HepG2 (cell line): ENCODE results near the gene CYP4F12. TPM values are rescaled to one million over a fixed set of nuclear protein-coding genes. Genes with fewer than 3 reads are reported as not detected.

ENCODE experiments used
- ATAC-seq: fragments of 200-7000 bp; cut with Tn5 transposase; 3 replicates; pipeline ENCODE4 v1.9.1; 2020; ENCODE audit warnings: mild to moderate bottlenecking, moderate library complexity
- BruUV-seq: library from RNA; stranded (reverse); fragments of 400-500 nt; replicated peaks from 2 replicates; lab custom pipeline; 2021; lab: Mats Ljungman, UMichigan
- CTCF ChIA-PET: fragments of 300-600 bp; formaldehyde crosslinking; extraction: SDS; loops from one replicate; lab custom pipeline; 2021; ENCODE audit warnings: low total read pairs, inconsistent platforms, low intra/inter-chr PET ratio; lab: Yijun Ruan, JAX
- POLR2A ChIA-PET: fragments of 350-600 bp; sonication (Branson Sonifier 250); formaldehyde crosslinking; loops from one replicate; lab custom pipeline; 2020; ENCODE audit warnings: antibody characterized with exemption, inconsistent platforms; lab: Yijun Ruan, JAX
- DNase-seq: peaks from one replicate; pipeline ENCODE4 v3.0.0-alpha.2; 2015; ENCODE audit warnings: low spot score
- FAIRE-seq: peaks from 3 replicates; lab custom pipeline; 2011; peaks lifted over from hg19 to GRCh38; lab: Jason Lieb, UNC
- H2AFZ ChIP-seq: one replicate; pipeline ENCODE4 v1.6.1; 2011; ENCODE audit warnings: low read length, inconsistent platforms
- H3K27ac ChIP-seq: fragments of 300-600 bp; 3 replicates; pipeline ENCODE4 v1.8.0; 2011; ENCODE audit warnings: mixed run types, mild to moderate bottlenecking, mixed read lengths, low read length, inconsistent platforms; ENCODE audit not compliant: insufficient read depth; ENCODE audit errors: extremely low read length
- H3K27me3 ChIP-seq, 2 experiments: fragments of 200-600 bp in 1 of 2; 2 replicates in 1 of 2; 3 replicates in 1 of 2; pipeline versions ENCODE4 v1.6.0 to v1.8.0; 2011; ENCODE audit warnings: low read length in 2 of 2, mild to moderate bottlenecking in 2 of 2, moderate library complexity in 2 of 2, inconsistent platforms in 1 of 2; ENCODE audit not compliant: insufficient read depth in 2 of 2, control insufficient read depth in 1 of 2
- H3K36me3 ChIP-seq, 2 experiments: fragments of 200-600 bp in 1 of 2; replicated peaks in 1 of 2; 2 replicates in 1 of 2; 3 replicates in 1 of 2; pipeline versions ENCODE4 v1.5.1 to v1.8.0; 2011; ENCODE audit warnings: low read length in 2 of 2, inconsistent platforms in 1 of 2; ENCODE audit not compliant: insufficient read depth in 2 of 2, control insufficient read depth in 1 of 2
- H3K4me1 ChIP-seq: 2 replicates; pipeline ENCODE4 v1.5.1; 2012; ENCODE audit warnings: low read length, inconsistent platforms; ENCODE audit not compliant: insufficient read depth
- H3K4me2 ChIP-seq: 2 replicates; pipeline ENCODE4 v1.6.0; 2011; ENCODE audit warnings: low read depth, low read length, inconsistent platforms
- H3K4me3 ChIP-seq, 3 experiments: fragments of 200-600 bp in 1 of 3; sonication (generic), shearing (Covaris generic) in 1 of 3; replicated peaks in 1 of 3; 2 replicates each; pipeline ENCODE4 v1.5.1; 2011 to 2016; ENCODE audit warnings: low read length in 3 of 3, inconsistent platforms in 2 of 3, low read depth in 2 of 3, mild to moderate bottlenecking in 2 of 3, control low read depth in 1 of 3, mixed read lengths in 1 of 3; ENCODE audit not compliant: insufficient read depth in 1 of 3
- H3K79me2 ChIP-seq: one replicate; pipeline ENCODE4 v1.6.1; 2011; ENCODE audit warnings: low read length, inconsistent platforms; ENCODE audit not compliant: insufficient read depth
- H3K9ac ChIP-seq: 2 replicates; pipeline ENCODE4 v1.6.0; 2011; ENCODE audit warnings: mild to moderate bottlenecking, low read depth, low read length, inconsistent platforms; ENCODE audit not compliant: insufficient read depth
- H3K9me3 ChIP-seq: 2 replicates; pipeline ENCODE4 v1.5.1; 2012; ENCODE audit warnings: mild to moderate bottlenecking, low read length
- H4K20me1 ChIP-seq: 2 replicates; pipeline ENCODE4 v1.6.0; 2011; ENCODE audit warnings: inconsistent platforms, mild to moderate bottlenecking, low read length, moderate library complexity; ENCODE audit not compliant: insufficient read depth
- ATAD3A ChIP-seq: sonication (generic); formaldehyde crosslinking; IDR thresholded peaks from 2 replicates; pipeline ENCODE4 v1.4.0; 2020; ENCODE audit warnings: missing genetic modification reagents
- CAMTA2 ChIP-seq: sonication (generic); formaldehyde crosslinking; IDR thresholded peaks from 2 replicates; pipeline ENCODE4 v1.4.0; 2020; ENCODE audit warnings: mild to moderate bottlenecking, missing genetic modification reagents, borderline replicate concordance
- NFATC3 ChIP-seq: sonication (generic); formaldehyde crosslinking; IDR thresholded peaks from 2 replicates; pipeline ENCODE4 v1.5.1; 2020; ENCODE audit warnings: mild to moderate bottlenecking, missing genetic modification reagents
- TOPORS ChIP-seq: sonication (generic); formaldehyde crosslinking; IDR thresholded peaks from 2 replicates; pipeline ENCODE4 v1.8.0; 2023; ENCODE audit warnings: mild to moderate bottlenecking, missing genetic modification reagents
- ZNF136 ChIP-seq: sonication (generic); formaldehyde crosslinking; IDR thresholded peaks from 2 replicates; pipeline ENCODE4 v1.8.1; 2022; ENCODE audit warnings: low read depth, mild to moderate bottlenecking, moderate library complexity, missing genetic modification reagents
- ZNF326 ChIP-seq: sonication (generic); formaldehyde crosslinking; IDR thresholded peaks from 2 replicates; pipeline ENCODE4 v1.4.0; 2020; ENCODE audit warnings: missing genetic modification reagents, borderline replicate concordance
- ZNF34 ChIP-seq: sonication (generic); formaldehyde crosslinking; IDR thresholded peaks from 2 replicates; pipeline ENCODE4 v1.4.0; 2020; ENCODE audit warnings: mild to moderate bottlenecking, missing genetic modification reagents, borderline replicate concordance
- ZNF570 ChIP-seq: sonication (generic); formaldehyde crosslinking; IDR thresholded peaks from 2 replicates; pipeline ENCODE4 v1.4.0; 2020; ENCODE audit warnings: mild to moderate bottlenecking, missing genetic modification reagents, borderline replicate concordance
- ZNF589 ChIP-seq: sonication (generic); formaldehyde crosslinking; conservative IDR thresholded peaks from 2 replicates; pipeline ENCODE4 v1.8.0; 2022; ENCODE audit warnings: mild to moderate bottlenecking, moderate library complexity, missing genetic modification reagents
- WGBS: methylation state at CpG from one replicate; pipeline ENCODE4 v1.1.6; 2017; ENCODE audit warnings: low lambda C conversion rate; 5-methylcytosine and 5-hydroxymethylcytosine counted together
- in situ Hi-C: cut with HindIII; loops from 2 replicates; pipeline ENCODE4 v1.10.0; 2017; ENCODE audit warnings: low pct_unique_long_range_greater_than_20kb; ENCODE audit not compliant: extremely low pct_ligation_motif_present
- intact Hi-C: fragments of 100-400 bp; cut with micrococcal nuclease; formaldehyde crosslinking; loops from one replicate; pipeline ENCODE4 v1.10.0; 2022; ENCODE audit not compliant: unreplicated experiment
- polyA plus RNA-seq, 8 experiments: library from polyadenylated mRNA; depleted of rRNA in 3 of 8; stranded (reverse) in 7 of 8; unstranded in 1 of 8; fragments of >200 nt; fragmentation: Illumina TruSeq in 4 of 8; extraction: Trizol in 4 of 8; gene quantifications; 2 replicates each; pipeline versions ENCODE4 v1.2.1 to v1.2.3, GENCODE V29; 2011 to 2016; ENCODE audit warnings: low read depth in 4 of 8, missing spikeins in 1 of 8, mixed read lengths in 1 of 8; ENCODE audit not compliant: insufficient read depth in 1 of 8
- total RNA-seq, 5 experiments: library from RNA; depleted of rRNA; stranded (reverse); fragments of >200 nt; fragmentation: Illumina TruSeq; extraction: Trizol; gene quantifications; 2 replicates each; pipeline ENCODE4 v1.2.3, GENCODE V29; 2016; ENCODE audit warnings: low read depth in 1 of 5
- TF ChIP-seq, protein P1 (sequence below): sonication (generic); formaldehyde crosslinking; conservative IDR thresholded peaks from 2 replicates; pipeline ENCODE4 v1.8.1; 2023; ENCODE audit warnings: missing genetic modification reagents
- TF ChIP-seq, protein P2 (sequence below): sonication (generic); formaldehyde crosslinking; IDR thresholded peaks from 2 replicates; pipeline ENCODE4 v1.5.1; 2020; ENCODE audit warnings: mild to moderate bottlenecking, missing genetic modification reagents
- TF ChIP-seq, protein P3 (sequence below): sonication (generic); formaldehyde crosslinking; IDR thresholded peaks from 2 replicates; pipeline ENCODE4 v1.4.0; 2020; ENCODE audit warnings: mild to moderate bottlenecking, missing genetic modification reagents

The CYP4F12 gene
- total and polyA plus RNA-seq, 2 of the 13 experiments (the other 11 are each of a cell fraction or from before 2014, with no cell fraction given): 29.9 to 30.8 TPM

DNA sequence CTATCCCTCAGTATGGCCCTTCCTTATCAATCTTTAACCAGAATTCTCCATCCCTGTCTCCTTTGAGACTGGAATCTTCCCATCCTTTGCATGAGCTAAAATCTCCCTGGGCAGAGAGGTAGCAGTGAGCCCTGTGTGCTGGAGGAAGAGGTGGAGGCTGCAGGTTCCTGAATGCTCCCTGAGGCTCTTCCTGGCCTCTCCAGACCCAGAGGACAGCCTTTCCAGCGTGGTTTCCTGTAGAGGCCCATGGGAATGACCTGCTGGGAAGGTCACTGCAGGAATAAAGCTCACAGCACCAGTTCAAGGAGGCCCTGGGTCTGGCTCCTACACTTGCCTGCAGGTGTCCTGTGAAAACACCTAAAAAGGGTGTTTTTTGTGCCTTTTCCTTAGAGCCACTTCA is 59.5 kb downstream of the CYP4F12 start:
- H2AFZ ChIP-seq: no peak overlapping the region
- BruUV-seq: no TSS peak
- no peak overlapping the region for H3K4me3 ChIP-seq
- in situ Hi-C loops (no loop called here), intact Hi-C loops (no loop called here)
- 0% methylated on average over 1 of the region's 1 CpG for WGBS
- DNase-seq: no peak
- ChIA-PET POLR2A (no interaction called here), CTCF (no interaction called here)
- no peaks in the 10 kb centered on the region for H3K4me1 ChIP-seq
- H4K20me1 ChIP-seq: no peaks in the 10 kb centered on the region
- no peaks in the 10 kb centered on the region for H3K36me3 ChIP-seq
- H3K4me2 ChIP-seq: no peak overlapping the region
- no peaks in the 10 kb centered on the region for H3K79me2 ChIP-seq
- no peak overlapping the region for H3K9ac ChIP-seq
- ATAC-seq: no peak
- no peaks in the 10 kb centered on the region for H3K27me3 ChIP-seq
- FAIRE-seq: no peak
- no peaks in the 10 kb centered on the region for H3K9me3 ChIP-seq
- H3K27ac ChIP-seq: no peak overlapping the region
- TF ChIP-seq ZNF570 (no peak), ZNF589 (CRISPR knock-in tag) (no peak), ZNF326 (CRISPR knock-in tag) (no peak), CAMTA2 (no peak), ZNF34 (no peak), NFATC3 (CRISPR knock-in tag) (no peak), TOPORS (CRISPR knock-in tag) (no peak), ZNF136 (CRISPR knock-in tag) (no peak), ATAD3A (CRISPR knock-in tag) (no peak)
- TF ChIP-seq, protein P1, sequence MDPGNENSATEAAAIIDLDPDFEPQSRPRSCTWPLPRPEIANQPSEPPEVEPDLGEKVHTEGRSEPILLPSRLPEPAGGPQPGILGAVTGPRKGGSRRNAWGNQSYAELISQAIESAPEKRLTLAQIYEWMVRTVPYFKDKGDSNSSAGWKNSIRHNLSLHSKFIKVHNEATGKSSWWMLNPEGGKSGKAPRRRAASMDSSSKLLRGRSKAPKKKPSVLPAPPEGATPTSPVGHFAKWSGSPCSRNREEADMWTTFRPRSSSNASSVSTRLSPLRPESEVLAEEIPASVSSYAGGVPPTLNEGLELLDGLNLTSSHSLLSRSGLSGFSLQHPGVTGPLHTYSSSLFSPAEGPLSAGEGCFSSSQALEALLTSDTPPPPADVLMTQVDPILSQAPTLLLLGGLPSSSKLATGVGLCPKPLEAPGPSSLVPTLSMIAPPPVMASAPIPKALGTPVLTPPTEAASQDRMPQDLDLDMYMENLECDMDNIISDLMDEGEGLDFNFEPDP (CRISPR knock-in tag): no peak
- TF ChIP-seq, protein P2, sequence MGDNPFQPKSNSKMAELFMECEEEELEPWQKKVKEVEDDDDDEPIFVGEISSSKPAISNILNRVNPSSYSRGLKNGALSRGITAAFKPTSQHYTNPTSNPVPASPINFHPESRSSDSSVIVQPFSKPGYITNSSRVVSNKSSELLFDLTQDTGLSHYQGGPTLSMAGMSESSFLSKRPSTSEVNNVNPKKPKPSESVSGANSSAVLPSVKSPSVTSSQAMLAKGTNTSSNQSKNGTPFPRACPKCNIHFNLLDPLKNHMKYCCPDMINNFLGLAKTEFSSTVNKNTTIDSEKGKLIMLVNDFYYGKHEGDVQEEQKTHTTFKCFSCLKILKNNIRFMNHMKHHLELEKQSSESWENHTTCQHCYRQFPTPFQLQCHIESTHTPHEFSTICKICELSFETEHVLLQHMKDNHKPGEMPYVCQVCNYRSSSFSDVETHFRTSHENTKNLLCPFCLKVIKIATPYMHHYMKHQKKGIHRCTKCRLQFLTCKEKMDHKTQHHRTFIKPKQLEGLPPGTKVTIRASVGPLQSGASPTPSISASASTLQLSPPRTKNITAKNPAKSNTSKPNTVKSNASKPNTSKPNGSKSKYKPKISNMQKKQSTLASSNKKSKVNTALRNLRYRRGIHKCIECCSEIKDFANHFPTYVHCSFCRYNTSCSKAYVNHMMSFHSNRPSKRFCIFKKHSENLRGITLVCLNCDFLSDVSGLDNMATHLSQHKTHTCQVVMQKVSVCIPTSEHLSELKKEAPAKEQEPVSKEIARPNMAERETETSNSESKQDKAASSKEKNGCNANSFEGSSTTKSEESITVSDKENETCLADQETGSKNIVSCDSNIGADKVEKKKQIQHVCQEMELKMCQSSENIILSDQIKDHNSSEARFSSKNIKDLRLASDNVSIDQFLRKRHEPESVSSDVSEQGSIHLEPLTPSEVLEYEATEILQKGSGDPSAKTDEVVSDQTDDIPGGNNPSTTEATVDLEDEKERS: no peak
- TF ChIP-seq, protein P3, sequence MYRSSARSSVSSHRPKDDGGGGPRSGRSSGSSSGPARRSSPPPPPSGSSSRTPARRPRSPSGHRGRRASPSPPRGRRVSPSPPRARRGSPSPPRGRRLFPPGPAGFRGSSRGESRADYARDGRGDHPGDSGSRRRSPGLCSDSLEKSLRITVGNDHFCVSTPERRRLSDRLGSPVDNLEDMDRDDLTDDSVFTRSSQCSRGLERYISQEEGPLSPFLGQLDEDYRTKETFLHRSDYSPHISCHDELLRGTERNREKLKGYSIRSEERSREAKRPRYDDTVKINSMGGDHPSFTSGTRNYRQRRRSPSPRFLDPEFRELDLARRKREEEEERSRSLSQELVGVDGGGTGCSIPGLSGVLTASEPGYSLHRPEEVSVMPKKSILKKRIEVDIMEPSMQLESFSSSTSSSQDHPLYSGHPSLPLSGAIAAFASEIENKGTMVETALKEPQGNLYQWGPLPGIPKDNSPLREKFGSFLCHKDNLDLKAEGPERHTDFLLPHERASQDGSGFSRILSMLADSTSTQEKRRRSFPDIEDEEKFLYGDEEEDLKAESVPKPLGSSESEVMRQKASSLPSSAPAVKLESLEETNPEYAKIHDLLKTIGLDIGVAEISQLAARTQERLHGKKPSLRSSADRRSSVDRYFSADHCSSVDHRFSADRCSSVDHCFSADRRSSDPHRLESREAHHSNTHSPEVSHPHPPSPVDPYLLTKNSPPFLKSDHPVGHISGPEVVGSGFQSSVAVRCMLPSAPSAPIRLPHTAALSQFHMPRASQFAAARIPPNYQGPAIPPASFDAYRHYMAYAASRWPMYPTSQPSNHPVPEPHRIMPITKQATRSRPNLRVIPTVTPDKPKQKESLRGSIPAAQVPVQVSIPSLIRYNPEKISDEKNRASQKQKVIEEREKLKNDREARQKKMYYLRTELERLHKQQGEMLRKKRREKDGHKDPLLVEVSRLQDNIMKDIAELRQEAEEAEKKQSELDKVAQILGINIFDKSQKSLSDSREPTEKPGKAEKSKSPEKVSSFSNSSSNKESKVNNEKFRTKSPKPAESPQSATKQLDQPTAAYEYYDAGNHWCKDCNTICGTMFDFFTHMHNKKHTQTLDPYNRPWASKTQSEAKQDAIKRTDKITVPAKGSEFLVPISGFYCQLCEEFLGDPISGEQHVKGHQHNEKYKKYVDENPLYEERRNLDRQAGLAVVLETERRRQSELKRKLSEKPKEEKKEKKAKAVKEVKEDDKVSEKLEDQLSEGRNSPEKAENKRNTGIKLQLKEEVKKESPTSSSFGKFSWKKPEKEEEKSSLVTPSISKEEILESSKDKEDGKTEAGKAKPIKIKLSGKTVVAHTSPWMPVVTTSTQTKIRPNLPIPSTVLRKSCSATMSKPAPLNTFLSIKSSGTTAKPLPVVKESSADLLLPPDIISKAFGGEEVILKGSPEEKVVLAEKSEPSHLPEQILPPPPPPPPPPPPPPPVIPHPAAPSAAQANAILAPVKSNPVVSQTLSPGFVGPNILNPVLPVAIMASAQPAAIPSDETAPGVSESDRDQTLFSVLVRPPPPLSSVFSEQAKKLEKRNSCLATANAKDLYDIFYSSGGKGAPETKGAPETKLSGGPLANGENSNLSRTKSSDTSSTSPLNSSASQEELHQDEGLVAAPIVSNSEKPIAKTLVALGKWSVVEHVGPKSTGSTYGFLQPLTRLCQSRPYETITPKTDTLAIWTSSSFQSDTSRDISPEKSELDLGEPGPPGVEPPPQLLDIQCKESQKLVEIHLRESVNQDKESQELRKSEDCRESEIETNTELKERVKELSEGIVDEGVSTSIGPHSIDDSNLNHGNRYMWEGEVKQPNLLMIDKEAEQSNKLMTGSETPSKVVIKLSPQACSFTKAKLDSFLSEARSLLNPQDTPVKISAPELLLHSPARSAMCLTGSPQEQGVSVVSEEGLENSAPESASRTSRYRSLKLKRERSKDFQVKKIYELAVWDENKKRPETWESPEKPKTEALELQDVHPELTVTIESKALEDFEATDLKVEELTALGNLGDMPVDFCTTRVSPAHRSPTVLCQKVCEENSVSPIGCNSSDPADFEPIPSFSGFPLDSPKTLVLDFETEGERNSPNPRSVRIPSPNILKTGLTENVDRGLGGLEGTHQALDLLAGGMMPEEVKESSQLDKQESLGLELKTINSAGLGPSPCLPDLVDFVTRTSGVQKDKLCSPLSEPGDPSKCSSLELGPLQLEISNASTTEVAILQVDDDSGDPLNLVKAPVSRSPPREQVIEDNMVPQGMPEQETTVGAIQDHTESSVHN: no peak
